IMR-90 (cell line): Measurements from ENCODE around the gene RTN4RL2.

Experiments
- BHLHE40 ChIP-seq: fragments of 150-350 bp; IDR thresholded peaks from 2 replicates; pipeline ENCODE4 v1.6.1; 2016; ENCODE audit warnings: mild to moderate bottlenecking, low read depth, low read length
- POLR2A ChIP-seq: IDR thresholded peaks from 2 replicates; pipeline ENCODE4 v1.6.1; 2012; ENCODE audit warnings: mild to moderate bottlenecking, low read depth, low read length
- TF ChIP-seq, protein P1 (sequence below): conservative IDR thresholded peaks from 2 replicates; pipeline ENCODE4 v1.5.1; 2012; ENCODE audit warnings: mild to moderate bottlenecking, low read depth, low read length, improper control_type of control experiment
- TF ChIP-seq, protein P2 (sequence below): fragments of 150-350 bp; IDR thresholded peaks from 2 replicates; pipeline ENCODE4 v1.6.1; 2017; ENCODE audit warnings: mild to moderate bottlenecking, antibody characterized with exemption, low read length, low read depth

DNA sequence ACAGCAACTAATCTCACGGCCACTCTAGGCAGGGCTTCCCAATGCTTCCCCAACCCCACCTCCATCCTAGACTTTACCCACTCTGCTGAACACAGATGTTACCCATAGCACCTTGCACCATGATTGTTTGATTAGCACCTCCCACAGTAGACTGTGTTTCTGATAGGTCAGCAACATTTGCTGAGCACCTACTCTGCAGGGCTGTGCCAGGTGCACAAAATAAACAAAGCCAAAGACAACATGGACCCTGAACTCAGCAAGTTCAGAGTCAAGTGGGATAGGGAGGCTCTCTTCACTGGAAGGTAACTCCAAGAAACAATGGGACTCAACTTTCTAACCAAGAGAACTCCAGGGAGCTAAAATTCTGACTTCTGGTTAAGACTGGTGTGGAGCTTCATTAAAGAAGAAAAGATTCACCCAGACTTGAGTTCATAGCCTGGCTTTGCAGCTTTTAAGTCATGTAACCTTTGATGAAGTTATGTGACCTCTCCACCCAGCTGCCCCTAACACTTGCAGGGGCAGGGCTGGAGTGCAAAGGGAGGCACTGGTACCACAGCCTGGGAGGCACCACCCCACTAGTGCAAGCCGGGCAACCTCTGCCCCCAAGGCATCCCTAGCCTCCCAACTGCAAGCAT lies 6.7 kb upstream of the RTN4RL2 start:
- TF ChIP-seq, protein P1, sequence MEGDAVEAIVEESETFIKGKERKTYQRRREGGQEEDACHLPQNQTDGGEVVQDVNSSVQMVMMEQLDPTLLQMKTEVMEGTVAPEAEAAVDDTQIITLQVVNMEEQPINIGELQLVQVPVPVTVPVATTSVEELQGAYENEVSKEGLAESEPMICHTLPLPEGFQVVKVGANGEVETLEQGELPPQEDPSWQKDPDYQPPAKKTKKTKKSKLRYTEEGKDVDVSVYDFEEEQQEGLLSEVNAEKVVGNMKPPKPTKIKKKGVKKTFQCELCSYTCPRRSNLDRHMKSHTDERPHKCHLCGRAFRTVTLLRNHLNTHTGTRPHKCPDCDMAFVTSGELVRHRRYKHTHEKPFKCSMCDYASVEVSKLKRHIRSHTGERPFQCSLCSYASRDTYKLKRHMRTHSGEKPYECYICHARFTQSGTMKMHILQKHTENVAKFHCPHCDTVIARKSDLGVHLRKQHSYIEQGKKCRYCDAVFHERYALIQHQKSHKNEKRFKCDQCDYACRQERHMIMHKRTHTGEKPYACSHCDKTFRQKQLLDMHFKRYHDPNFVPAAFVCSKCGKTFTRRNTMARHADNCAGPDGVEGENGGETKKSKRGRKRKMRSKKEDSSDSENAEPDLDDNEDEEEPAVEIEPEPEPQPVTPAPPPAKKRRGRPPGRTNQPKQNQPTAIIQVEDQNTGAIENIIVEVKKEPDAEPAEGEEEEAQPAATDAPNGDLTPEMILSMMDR = no peak
- TF ChIP-seq POLR2A (no peak), BHLHE40 (no peak)
- TF ChIP-seq, protein P2, sequence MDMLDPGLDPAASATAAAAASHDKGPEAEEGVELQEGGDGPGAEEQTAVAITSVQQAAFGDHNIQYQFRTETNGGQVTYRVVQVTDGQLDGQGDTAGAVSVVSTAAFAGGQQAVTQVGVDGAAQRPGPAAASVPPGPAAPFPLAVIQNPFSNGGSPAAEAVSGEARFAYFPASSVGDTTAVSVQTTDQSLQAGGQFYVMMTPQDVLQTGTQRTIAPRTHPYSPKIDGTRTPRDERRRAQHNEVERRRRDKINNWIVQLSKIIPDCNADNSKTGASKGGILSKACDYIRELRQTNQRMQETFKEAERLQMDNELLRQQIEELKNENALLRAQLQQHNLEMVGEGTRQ = no peak
